Right hindlimb (tissue), 1 donor: ENCODE data around the gene AQP3.
"Not testable (repeated sequence)": the region's sequence is repeated elsewhere in the genome, so short reads cannot be mapped to it uniquely, and the experiment has no call there.

Experiments
- DNase-seq: peaks from one replicate; pipeline ENCODE4 v3.0.0-alpha.2; 2018

The AQP3 gene

GRCh38 chr9:33407061-33407460 is 40.3 kb downstream of the AQP3 start:
- DNase-seq = no peak

DNA sequence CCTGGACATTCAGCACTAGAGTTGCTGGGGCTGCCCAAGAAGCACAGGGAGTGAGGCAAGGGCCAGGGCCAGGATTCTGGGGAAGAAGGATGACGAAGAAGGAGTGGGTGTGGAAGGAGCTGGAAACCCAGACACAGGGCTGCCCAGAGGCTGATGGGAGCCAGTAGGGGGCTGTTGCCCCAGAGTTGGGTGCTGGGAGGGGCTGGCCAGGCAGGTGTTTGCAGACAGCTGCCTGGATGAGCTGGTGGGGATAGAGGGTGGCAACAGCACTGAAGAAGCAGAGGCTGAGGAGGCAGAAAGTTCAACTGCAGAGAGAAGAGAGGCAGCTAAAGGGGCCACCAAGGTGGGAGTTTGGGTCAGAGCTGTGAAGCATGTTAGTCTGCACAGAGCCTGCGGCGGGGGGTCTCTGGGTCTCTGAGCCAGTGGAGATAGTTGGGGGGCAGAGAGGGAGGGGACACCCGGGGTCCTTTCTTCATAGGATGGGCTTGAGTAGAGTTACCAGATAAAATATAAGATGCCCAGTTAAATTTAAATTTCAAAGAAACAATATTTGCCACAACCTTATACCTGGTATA is 42.5 kb downstream of the AQP3 start:
- DNase-seq = no peak

DNA sequence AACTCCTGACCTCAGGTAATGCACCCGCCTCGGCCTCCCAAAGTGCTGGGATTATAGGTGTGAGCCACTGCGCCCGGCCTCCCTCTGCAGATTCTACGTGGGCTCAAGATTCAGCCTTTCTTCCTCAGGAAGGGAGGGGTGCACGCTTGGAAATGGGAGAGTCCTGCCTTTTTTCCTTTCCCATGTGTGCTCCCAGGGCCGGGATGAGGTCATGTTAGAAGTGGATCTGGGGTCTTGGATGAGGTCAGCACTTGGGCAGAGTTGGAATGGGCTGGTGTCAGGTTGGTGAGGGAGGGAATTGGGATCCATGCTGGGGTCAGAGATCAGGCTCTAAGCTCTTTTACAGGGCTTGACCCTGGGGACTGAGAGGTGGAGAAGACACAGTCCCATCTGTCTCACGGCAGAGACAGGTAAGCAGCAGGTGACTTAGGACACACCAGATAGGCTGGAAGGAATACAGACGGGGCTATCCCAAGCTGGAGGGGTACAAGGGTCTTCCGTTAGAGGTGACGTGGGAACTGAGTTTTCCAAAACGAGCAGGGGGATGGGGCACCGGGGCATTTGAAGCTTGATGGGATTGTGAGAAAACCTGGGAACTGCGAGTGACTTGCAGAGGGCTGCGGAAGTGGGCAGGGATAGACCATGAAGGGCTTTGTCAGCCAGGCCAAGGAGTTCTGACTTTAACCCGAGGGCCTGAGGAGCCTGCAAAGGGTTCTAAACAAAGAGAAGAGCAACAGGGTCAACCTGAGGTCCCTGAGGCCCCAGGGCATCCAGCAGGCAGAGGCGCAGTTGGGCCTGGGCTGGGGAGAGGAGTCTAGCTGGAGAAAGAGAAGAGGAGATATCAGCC is 43.2 kb downstream of the AQP3 start:
- no peak for DNase-seq

GRCh38 chr9:33402371-33402770 is 45.0 kb downstream of the AQP3 start, which contains the start of gene AQP7:
TSS of gene AQP7 (minus strand) at chr9:33402568. CDS start at chr9:33401262, 1,306 bp downstream.
- DNase-seq = not testable (repeated sequence)

DNA sequence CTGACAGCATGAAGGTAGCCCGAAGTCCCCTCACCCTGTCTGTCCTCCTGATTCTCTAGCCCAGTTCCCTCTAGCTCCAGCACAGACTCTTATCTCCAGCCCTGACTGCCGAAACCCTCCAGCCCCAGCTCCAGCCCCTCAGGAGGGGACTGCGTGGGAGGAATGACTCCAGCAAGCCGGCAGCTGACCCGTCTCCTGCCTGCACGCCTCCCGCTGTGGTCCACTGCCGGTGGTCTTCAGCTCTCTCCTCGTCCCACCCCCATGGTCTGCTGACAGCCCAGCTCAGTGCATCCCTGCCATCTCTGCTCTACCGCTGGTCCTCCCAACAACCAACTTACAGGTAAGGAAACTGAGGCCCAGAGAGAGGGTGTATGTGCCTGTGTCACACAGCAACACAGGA is 45.6 kb downstream of the AQP3 start:
- DNase-seq = not testable (repeated sequence)

DNA sequence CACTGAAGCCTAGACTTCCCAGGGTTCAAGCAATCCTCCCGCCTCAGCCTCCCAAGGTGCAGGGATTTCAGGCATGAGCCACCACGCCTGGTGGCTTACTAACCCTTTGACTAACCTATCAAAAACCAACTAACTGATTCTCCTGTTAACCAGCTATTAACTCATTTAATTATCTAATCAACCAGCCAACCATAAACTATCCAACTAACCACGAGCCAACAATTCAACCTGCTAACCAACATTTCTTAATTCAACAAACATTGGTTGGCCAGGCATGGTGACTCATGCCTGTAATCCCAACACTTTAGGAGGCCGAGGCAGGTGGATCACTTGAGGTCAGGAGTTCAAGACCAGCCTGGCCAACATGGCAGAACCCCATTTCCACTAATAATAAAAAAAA is 48.3 kb downstream of the AQP3 start:
- not testable (repeated sequence) for DNase-seq

DNA sequence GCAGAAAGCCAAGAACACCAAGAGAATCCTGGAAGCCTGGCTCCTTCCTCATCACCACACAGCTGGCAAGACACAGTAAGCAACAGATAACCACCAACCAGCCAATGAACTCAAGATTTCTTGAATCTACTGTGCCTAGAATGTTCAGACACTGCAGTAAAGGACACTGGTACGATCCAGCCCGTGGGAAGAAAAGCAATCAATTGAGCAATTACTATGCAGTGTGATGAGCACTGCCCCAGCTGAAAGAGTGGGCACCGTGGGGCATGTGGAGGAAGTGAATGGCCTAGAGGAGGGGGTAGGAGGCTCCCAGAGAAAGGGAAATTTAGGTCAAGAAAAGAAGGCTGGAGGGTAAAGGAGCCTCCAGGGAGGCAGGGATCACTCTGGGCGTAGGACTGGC is 49.6 kb downstream of the AQP3 start:
- DNase-seq = not testable (repeated sequence)

DNA sequence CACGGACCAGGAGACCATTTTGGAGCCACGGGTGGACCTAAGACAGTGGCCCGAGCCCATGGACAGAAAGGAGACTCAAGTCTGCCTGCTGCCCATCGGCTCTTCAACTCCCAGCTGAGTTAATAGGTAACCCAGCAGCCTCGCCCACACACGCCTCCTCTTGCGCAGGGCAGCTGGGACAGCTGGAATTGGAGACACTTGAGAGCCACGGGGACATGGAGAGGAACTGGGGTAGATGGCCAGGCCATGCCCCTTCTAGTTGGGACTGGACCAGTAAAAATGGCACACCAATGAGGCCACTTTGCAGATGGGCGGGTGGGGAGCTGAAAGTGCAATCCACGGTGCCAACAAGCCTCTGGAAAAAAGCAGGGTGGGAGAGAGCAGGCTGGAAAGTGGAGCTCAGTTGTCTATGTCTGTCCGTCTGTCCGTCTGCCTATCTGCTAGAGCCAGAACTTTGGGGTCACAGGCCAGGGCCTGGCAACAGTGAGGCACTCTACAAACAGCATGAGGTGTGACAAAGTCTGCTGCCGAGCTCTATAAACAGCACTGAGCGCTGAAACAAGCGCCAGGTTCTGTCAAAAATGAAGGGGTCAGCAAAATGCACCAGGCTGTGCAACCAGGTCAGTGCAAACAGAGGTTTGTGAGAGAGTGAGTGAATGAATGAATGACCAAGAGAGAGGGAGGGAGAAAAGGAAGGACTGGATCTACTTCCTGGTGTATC is 52.1 kb downstream of the AQP3 start:
- DNase-seq = not testable (repeated sequence)

GRCh38 chr9:33393986-33394385 is 53.4 kb downstream of the AQP3 start:
- not testable (repeated sequence) for DNase-seq

GRCh38 chr9:33393581-33393980 is 53.8 kb downstream of the AQP3 start:
- DNase-seq = no peak

GRCh38 chr9:33392591-33393021 is 54.8 kb downstream of the AQP3 start:
- DNase-seq = not testable (repeated sequence)
